ENCODE measurements around the gene ATP8A2.
"Not testable (repeated sequence)": the region's sequence is repeated elsewhere in the genome, so short reads cannot be mapped to it uniquely, and the experiment has no call there.

ATP8A2 gene

GRCh38 chr13:25934127-25934526, 562.4 kb downstream of the ATP8A2 start:
- DNase-seq: no peak

GRCh38 chr13:25939961-25940687, 568.4 kb downstream of the ATP8A2 start:
- DNase-seq: no peak

GRCh38 chr13:25943081-25943480, 571.3 kb downstream of the ATP8A2 start:
- no peak for DNase-seq

GRCh38 chr13:25943658-25944057, 571.9 kb downstream of the ATP8A2 start:
- no peak for DNase-seq

GRCh38 chr13:25945596-25945995, 573.8 kb downstream of the ATP8A2 start:
- DNase-seq: peak; percentile 69

- no peak for DNase-seq
These were observed 574.5 kb downstream of the ATP8A2 start for GRCh38 chr13:25946321-25946720.

- no peak for DNase-seq
These were observed 577.1 kb downstream of the ATP8A2 start for GRCh38 chr13:25948910-25949309.

GRCh38 chr13:25951831-25952230, 580.1 kb downstream of the ATP8A2 start:
- DNase-seq: no peak

- DNase-seq: not testable (repeated sequence)
These were observed 582.3 kb downstream of the ATP8A2 start for GRCh38 chr13:25954080-25954479.

- not testable (repeated sequence) for DNase-seq
These were observed 583.2 kb downstream of the ATP8A2 start for GRCh38 chr13:25954943-25955342.

- no peak for DNase-seq
These were observed 587.2 kb downstream of the ATP8A2 start for GRCh38 chr13:25958986-25959385.

GRCh38 chr13:25961294-25961693, 589.5 kb downstream of the ATP8A2 start:
- no peak for DNase-seq

- no peak for DNase-seq
These were observed 591.9 kb downstream of the ATP8A2 start for GRCh38 chr13:25963674-25964073.

GRCh38 chr13:25965596-25965995, 593.8 kb downstream of the ATP8A2 start:
- no peak for DNase-seq

GRCh38 chr13:25966086-25966485, 594.3 kb downstream of the ATP8A2 start:
- DNase-seq: no peak

- DNase-seq: no peak
These were observed 595.4 kb downstream of the ATP8A2 start for GRCh38 chr13:25967144-25967543.

GRCh38 chr13:25971047-25971446, 599.3 kb downstream of the ATP8A2 start:
- no peak for DNase-seq

GRCh38 chr13:25971459-25972145, 599.8 kb downstream of the ATP8A2 start:
- DNase-seq: no peak

GRCh38 chr13:25973085-25973484, 601.3 kb downstream of the ATP8A2 start:
- DNase-seq: no peak

- DNase-seq: no peak
These were observed 601.8 kb downstream of the ATP8A2 start for GRCh38 chr13:25973576-25973975.

- no peak for DNase-seq
These were observed 605.4 kb downstream of the ATP8A2 start for GRCh38 chr13:25977216-25977615.

- no peak for DNase-seq
These were observed 605.9 kb downstream of the ATP8A2 start for GRCh38 chr13:25977671-25978070.

- no peak for DNase-seq
These were observed 607.2 kb downstream of the ATP8A2 start for GRCh38 chr13:25978961-25979360.

GRCh38 chr13:25979371-25979770, 607.6 kb downstream of the ATP8A2 start:
- no peak for DNase-seq

- DNase-seq: no peak
These were observed 608.5 kb downstream of the ATP8A2 start for GRCh38 chr13:25980255-25980654.

Data from femur (tissue), 1 donor.